Mesenchymal stem cell (in vitro differentiated cells and primary cell): Measurements from ENCODE around the gene THEM5.

ENCODE experiments used
- DNase-seq: peaks from one replicate; pipeline ENCODE4 v3.0.0-alpha.2; 2013
- H2AFZ ChIP-seq: one replicate; pipeline ENCODE4 v1.6.1; 2013; ENCODE audit warnings: low read depth, mild to moderate bottlenecking, control low read depth, inconsistent platforms, low read length, moderate library complexity
- H2AK5ac ChIP-seq: 2 replicates; pipeline ENCODE4 v1.6.1; 2013; ENCODE audit warnings: low read length, moderate library complexity, mild to moderate bottlenecking, inconsistent platforms; ENCODE audit not compliant: severe bottlenecking
- H2BK120ac ChIP-seq: one replicate; pipeline ENCODE4 v1.6.1; 2013; ENCODE audit warnings: low read depth, mild to moderate bottlenecking, inconsistent platforms, low read length, moderate library complexity
- H2BK12ac ChIP-seq, 2 experiments: one replicate each; pipeline ENCODE4 v1.6.1; 2013; ENCODE audit warnings: inconsistent platforms in 2 of 2, low read length in 2 of 2, mild to moderate bottlenecking in 2 of 2, moderate library complexity in 2 of 2, control low read depth in 1 of 2
- H2BK15ac ChIP-seq: one replicate; pipeline ENCODE4 v1.6.1; 2013; ENCODE audit warnings: mild to moderate bottlenecking, low read depth, inconsistent platforms; ENCODE audit not compliant: poor library complexity, severe bottlenecking
- H2BK5ac ChIP-seq: 2 replicates; pipeline ENCODE4 v1.6.1; 2013; ENCODE audit warnings: low read depth, mild to moderate bottlenecking, low read length, control low read depth, inconsistent platforms; ENCODE audit not compliant: poor library complexity, severe bottlenecking
- H3K14ac ChIP-seq, 2 experiments: one replicate each; pipeline ENCODE4 v1.6.1; 2013; ENCODE audit warnings: inconsistent platforms in 2 of 2, low read length in 2 of 2, control low read depth in 1 of 2, mild to moderate bottlenecking in 1 of 2, moderate library complexity in 1 of 2
- H3K18ac ChIP-seq, 2 experiments: one replicate each; pipeline ENCODE4 v1.6.1; 2013; ENCODE audit warnings: inconsistent platforms in 2 of 2, low read length in 2 of 2, control low read depth in 1 of 2, low read depth in 1 of 2, mild to moderate bottlenecking in 1 of 2
- H3K23ac ChIP-seq, 2 experiments: one replicate each; pipeline ENCODE4 v1.6.1; 2013; ENCODE audit warnings: inconsistent platforms in 2 of 2, low read length in 2 of 2, mild to moderate bottlenecking in 2 of 2, moderate library complexity in 2 of 2, control low read depth in 1 of 2
- H3K27ac ChIP-seq: 2 replicates; pipeline ENCODE4 v1.5.1; 2013; ENCODE audit warnings: mild to moderate bottlenecking, moderate library complexity, low read length, control low read depth, inconsistent platforms; ENCODE audit not compliant: poor library complexity, severe bottlenecking
- H3K27me3 ChIP-seq, 2 experiments: 2 replicates each; pipeline versions ENCODE4 v1.6.1 to v1.7.0; 2013; ENCODE audit warnings: low read length in 2 of 2, mild to moderate bottlenecking in 2 of 2, moderate library complexity in 2 of 2, control low read depth in 1 of 2, inconsistent platforms in 1 of 2; ENCODE audit not compliant: control insufficient read depth in 1 of 2, insufficient read depth in 1 of 2
- H3K36me3 ChIP-seq, 2 experiments: 2 replicates each; pipeline versions ENCODE4 v1.6.1 to v1.7.0; 2013; ENCODE audit warnings: low read length in 2 of 2, control low read depth in 1 of 2, inconsistent platforms in 1 of 2, low read depth in 1 of 2, mild to moderate bottlenecking in 1 of 2; ENCODE audit not compliant: insufficient read depth in 2 of 2, control insufficient read depth in 1 of 2
- H3K4ac ChIP-seq, 2 experiments: one replicate each; pipeline ENCODE4 v1.6.1; 2013; ENCODE audit warnings: inconsistent platforms in 2 of 2, low read length in 2 of 2, mild to moderate bottlenecking in 2 of 2, moderate library complexity in 2 of 2, control low read depth in 1 of 2, low read depth in 1 of 2
- H3K4me1 ChIP-seq: 2 replicates; pipeline ENCODE4 v1.6.1; 2013; ENCODE audit warnings: low read depth, low read length, control low read depth; ENCODE audit not compliant: control insufficient read depth, insufficient read depth
- H3K4me2 ChIP-seq: 2 replicates; pipeline ENCODE4 v1.6.1; 2013; ENCODE audit warnings: low read length, mild to moderate bottlenecking, inconsistent platforms; ENCODE audit not compliant: poor library complexity, severe bottlenecking
- H3K4me3 ChIP-seq, 2 experiments: 2 replicates each; pipeline versions ENCODE4 v1.5.1 to v1.7.0; 2013; ENCODE audit warnings: low read length in 2 of 2, mild to moderate bottlenecking in 2 of 2, control low read depth in 1 of 2, low read depth in 1 of 2; ENCODE audit not compliant: insufficient read depth in 1 of 2
- H3K79me1 ChIP-seq: replicated peaks from 2 replicates; pipeline ENCODE4 v1.6.1; 2013; ENCODE audit warnings: mild to moderate bottlenecking, control low read depth, low read length, inconsistent platforms; ENCODE audit not compliant: poor library complexity, severe bottlenecking
- H3K9ac ChIP-seq: 2 replicates; pipeline ENCODE4 v1.7.0; 2013; ENCODE audit warnings: mild to moderate bottlenecking, low read length, moderate library complexity
- H3K9me3 ChIP-seq: 2 replicates; pipeline ENCODE4 v1.7.0; 2013; ENCODE audit warnings: mild to moderate bottlenecking, low read length; ENCODE audit not compliant: control insufficient read depth
- H4K8ac ChIP-seq: one replicate; pipeline ENCODE4 v1.6.1; 2013; ENCODE audit warnings: inconsistent platforms, mild to moderate bottlenecking, low read length, moderate library complexity
- H4K91ac ChIP-seq: one replicate; pipeline ENCODE4 v1.6.1; 2013; ENCODE audit warnings: mild to moderate bottlenecking, low read length, inconsistent platforms
- WGBS: methylation state at CpG from one replicate; pipeline ENCODE4 v1.1.7; 2013; ENCODE audit warnings: mixed read lengths; 5-methylcytosine and 5-hydroxymethylcytosine counted together

THEM5 gene

DNA sequence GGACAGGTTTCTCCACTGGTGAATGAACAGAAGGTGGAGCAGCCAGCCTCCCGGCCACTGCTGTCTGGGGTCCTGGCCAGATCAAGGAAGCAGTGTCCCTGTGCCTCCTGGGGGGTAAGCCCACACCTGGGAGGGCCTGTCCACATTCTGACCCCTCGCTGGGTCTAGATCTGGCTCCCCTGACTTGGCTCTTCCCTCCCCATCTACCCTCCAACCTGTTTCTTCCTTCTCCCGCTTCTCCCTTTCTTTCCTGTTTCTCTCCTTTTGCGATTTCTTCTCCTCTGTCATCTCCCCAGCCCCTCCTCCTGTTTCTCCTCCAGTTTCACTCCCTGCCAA lies 22.3 kb downstream of the THEM5 start:
- no peak overlapping the region for H3K9ac ChIP-seq
- no peak overlapping the region for H2BK5ac ChIP-seq
- no peaks in the 10 kb centered on the region for H3K79me1 ChIP-seq
- peaks cover 32 to 59% of the 10 kb centered on the region in 2 experiments for H3K27me3 ChIP-seq
- no peak overlapping the region for H2AK5ac ChIP-seq
- H3K27ac ChIP-seq: no peak overlapping the region
- H3K4me2 ChIP-seq: no peak overlapping the region
- peaks cover 8% of the 10 kb centered on the region for H3K4me1 ChIP-seq
- no peak for DNase-seq
- H3K9me3 ChIP-seq: no peaks in the 10 kb centered on the region
- H3K4ac ChIP-seq: no peak overlapping the region
- no peak overlapping the region for H3K4me3 ChIP-seq
- WGBS: 81% methylated on average over 4 of the region's 4 CpGs
- no peak overlapping the region for H3K23ac ChIP-seq
- no peak overlapping the region for H2BK15ac ChIP-seq
- no peak overlapping the region for H2BK12ac ChIP-seq
- H2AFZ ChIP-seq: no peak overlapping the region
- peak overlapping the region in 1 of 2 experiments; percentile 50 for H3K14ac ChIP-seq
- no peak overlapping the region for H2BK120ac ChIP-seq
- H4K8ac ChIP-seq: no peak overlapping the region
- no peaks in the 10 kb centered on the region for H3K36me3 ChIP-seq
- H3K18ac ChIP-seq: no peak overlapping the region
- H4K91ac ChIP-seq: no peak overlapping the region

DNA sequence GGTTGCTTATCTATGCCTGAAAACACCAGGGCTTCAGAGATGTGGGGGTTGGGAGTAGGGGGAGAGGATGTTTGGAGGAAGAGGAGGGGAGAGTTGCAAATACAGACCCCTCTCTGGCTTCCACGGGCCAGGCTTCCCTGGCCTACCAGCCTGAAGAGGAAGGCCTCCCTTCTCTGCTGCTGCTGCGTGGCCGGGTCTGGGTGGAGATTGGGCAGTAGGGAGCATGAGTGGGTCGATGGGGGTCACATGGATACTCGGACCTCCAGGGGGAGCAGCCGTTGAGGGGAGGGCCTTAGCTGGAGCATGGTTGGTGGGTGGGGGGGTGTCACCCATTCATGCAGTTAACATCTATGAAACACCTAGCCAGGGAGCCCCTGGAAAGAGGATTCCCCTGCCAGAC lies 23.5 kb downstream of the THEM5 start:
- no peak overlapping the region for H3K9ac ChIP-seq
- H2BK5ac ChIP-seq: no peak overlapping the region
- H3K4me2 ChIP-seq: no peak overlapping the region
- peaks cover 9% of the 10 kb centered on the region for H3K4me1 ChIP-seq
- no peaks in the 10 kb centered on the region for H3K36me3 ChIP-seq
- H2AK5ac ChIP-seq: no peak overlapping the region
- H4K8ac ChIP-seq: no peak overlapping the region
- no peak overlapping the region for H3K4ac ChIP-seq
- H3K18ac ChIP-seq: no peak overlapping the region
- 53% methylated on average over 3 of the region's 6 CpGs for WGBS
- H3K27me3 ChIP-seq: peaks cover 37 to 68% of the 10 kb centered on the region in 2 experiments
- H2BK12ac ChIP-seq: no peak overlapping the region
- H2AFZ ChIP-seq: no peak overlapping the region
- H2BK120ac ChIP-seq: no peak overlapping the region
- DNase-seq: no peak
- H2BK15ac ChIP-seq: no peak overlapping the region
- H3K4me3 ChIP-seq: no peak overlapping the region
- no peaks in the 10 kb centered on the region for H3K9me3 ChIP-seq
- H3K79me1 ChIP-seq: no peaks in the 10 kb centered on the region
- no peak overlapping the region for H3K23ac ChIP-seq
- H3K27ac ChIP-seq: no peak overlapping the region
- no peak overlapping the region for H3K14ac ChIP-seq
- H4K91ac ChIP-seq: no peak overlapping the region

DNA sequence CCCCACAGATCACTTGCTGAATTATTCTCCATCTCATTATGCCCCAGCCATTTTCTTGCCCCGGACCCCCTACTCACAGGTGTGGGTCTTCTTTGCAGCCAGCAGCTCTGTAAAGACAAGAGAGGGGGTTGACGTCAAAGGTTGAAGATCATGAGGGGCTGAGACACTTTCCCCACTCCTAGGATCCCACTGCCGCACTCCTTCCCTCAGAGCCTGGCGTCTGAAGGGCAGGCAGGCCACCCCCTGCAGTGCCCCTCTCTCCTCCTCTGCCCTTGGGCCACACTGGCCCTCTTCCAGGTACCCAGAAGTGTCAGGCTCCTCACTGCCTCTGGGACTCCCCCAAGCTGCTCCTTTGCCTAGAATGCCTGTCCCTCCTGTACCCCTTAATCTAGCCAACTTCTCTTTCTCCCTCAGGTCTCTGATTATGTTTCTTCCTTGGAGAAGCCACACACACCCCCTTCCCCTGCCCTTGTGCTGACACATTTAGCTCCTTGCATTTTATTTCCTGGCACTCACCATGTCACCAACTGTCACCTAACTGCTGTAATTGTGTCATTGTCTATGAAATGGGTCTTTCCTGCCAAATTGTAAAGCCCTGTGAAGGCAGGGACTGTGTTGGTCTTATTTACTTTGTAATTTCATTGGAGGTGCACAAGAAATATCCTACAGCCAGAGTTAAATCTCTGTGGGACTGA lies 24.0 kb downstream of the THEM5 start:
- H3K14ac ChIP-seq: no peak overlapping the region
- H3K27me3 ChIP-seq: peaks cover 42 to 73% of the 10 kb centered on the region in 2 experiments
- no peak overlapping the region for H2AFZ ChIP-seq
- H2AK5ac ChIP-seq: no peak overlapping the region
- no peak overlapping the region for H3K23ac ChIP-seq
- H2BK12ac ChIP-seq: no peak overlapping the region
- H3K9me3 ChIP-seq: no peaks in the 10 kb centered on the region
- H3K4me1 ChIP-seq: peaks cover 9% of the 10 kb centered on the region
- H3K4me3 ChIP-seq: no peak overlapping the region
- H2BK120ac ChIP-seq: no peak overlapping the region
- WGBS: 45% methylated on average over 4 of the region's 4 CpGs
- no peak for DNase-seq
- H3K18ac ChIP-seq: no peak overlapping the region
- no peak overlapping the region for H3K9ac ChIP-seq
- H3K79me1 ChIP-seq: no peaks in the 10 kb centered on the region
- no peak overlapping the region for H3K4ac ChIP-seq
- H3K4me2 ChIP-seq: no peak overlapping the region
- no peak overlapping the region for H4K91ac ChIP-seq
- H2BK15ac ChIP-seq: peak overlapping the region; percentile 44
- H3K27ac ChIP-seq: no peak overlapping the region
- H4K8ac ChIP-seq: no peak overlapping the region
- H2BK5ac ChIP-seq: no peak overlapping the region
- H3K36me3 ChIP-seq: no peaks in the 10 kb centered on the region

DNA sequence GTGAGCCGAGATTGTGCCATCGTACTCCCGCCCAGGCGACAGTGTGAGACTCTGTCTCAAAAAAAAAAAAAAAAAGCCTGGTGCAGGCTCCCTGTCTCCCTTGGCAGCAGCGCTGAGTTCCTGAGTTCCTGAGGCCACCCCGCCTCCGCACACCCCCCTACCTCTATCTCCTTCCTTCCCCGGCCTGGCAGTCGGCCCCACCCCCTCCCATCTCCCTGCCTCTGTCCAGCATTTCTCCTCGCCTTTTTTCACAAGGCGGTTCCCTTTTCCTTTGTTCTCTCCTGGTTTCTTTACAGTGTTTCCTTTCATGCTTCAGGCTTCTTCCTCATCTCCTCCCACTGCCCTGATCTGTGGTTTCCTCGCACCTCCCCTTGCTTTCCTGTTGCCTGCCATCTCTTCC lies 24.6 kb downstream of the THEM5 start:
- H3K36me3 ChIP-seq: no peaks in the 10 kb centered on the region
- no peaks in the 10 kb centered on the region for H3K79me1 ChIP-seq
- no peaks in the 10 kb centered on the region for H3K9me3 ChIP-seq
- H2AFZ ChIP-seq: no peak overlapping the region
- H3K18ac ChIP-seq: no peak overlapping the region
- peaks cover 48 to 74% of the 10 kb centered on the region in 2 experiments for H3K27me3 ChIP-seq
- H2BK12ac ChIP-seq: no peak overlapping the region
- no peak overlapping the region for H2BK120ac ChIP-seq
- H3K4ac ChIP-seq: no peak overlapping the region
- H3K4me2 ChIP-seq: no peak overlapping the region
- no peak overlapping the region for H3K27ac ChIP-seq
- no peak overlapping the region for H3K14ac ChIP-seq
- H4K8ac ChIP-seq: no peak overlapping the region
- H2AK5ac ChIP-seq: no peak overlapping the region
- H3K4me3 ChIP-seq: no peak overlapping the region
- DNase-seq: peak; percentile 20
- WGBS: 9% methylated on average over 12 of the region's 12 CpGs
- no peak overlapping the region for H3K9ac ChIP-seq
- no peak overlapping the region for H4K91ac ChIP-seq
- no peak overlapping the region for H2BK5ac ChIP-seq
- H2BK15ac ChIP-seq: peak overlapping the region; percentile 44
- no peak overlapping the region for H3K23ac ChIP-seq
- H3K4me1 ChIP-seq: peaks cover 9% of the 10 kb centered on the region
